K562 (cell line): ENCODE results near the gene PRICKLE3. TPM values are rescaled to one million over a fixed set of nuclear protein-coding genes. Genes with fewer than 3 reads are reported as not detected.

Source experiments
- CEBPZ ChIP-seq: fragments of 150-350 bp; IDR thresholded peaks from 2 replicates; pipeline ENCODE4 v1.6.1; 2014; ENCODE audit warnings: low read depth, mild to moderate bottlenecking, low read length, borderline replicate concordance
- HDAC2 ChIP-seq: fragments of 450-650 bp; IDR thresholded peaks from 2 replicates; pipeline ENCODE4 v1.6.1; 2016; ENCODE audit warnings: mild to moderate bottlenecking
- NONO ChIP-seq, 2 experiments: fragments of 200-400 bp in 1 of 2; fragments of 450-650 bp in 1 of 2; formaldehyde crosslinking in 1 of 2; IDR thresholded peaks; 2 replicates each; pipeline ENCODE4 v1.6.1; 2017; ENCODE audit warnings: low read depth in 2 of 2, mild to moderate bottlenecking in 2 of 2, moderate library complexity in 2 of 2, low read length in 1 of 2
- NR1H2 ChIP-seq: sonication (generic); formaldehyde crosslinking; IDR thresholded peaks from 2 replicates; pipeline ENCODE4 v1.4.0; 2020; ENCODE audit warnings: mild to moderate bottlenecking, missing genetic modification reagents
- RBM39 ChIP-seq: fragments of 200-400 bp; formaldehyde crosslinking; optimal IDR thresholded peaks from 2 replicates; pipeline ENCODE3; 2018; ENCODE audit warnings: low read depth, low read length
- polyA plus RNA-seq, 8 experiments: library from polyadenylated mRNA; depleted of rRNA in 4 of 8; stranded (reverse) in 5 of 8; unstranded in 3 of 8; fragments of >200 nt; fragmentation: Nextera tagmentation in 2 of 8; fragmentation: Illumina TruSeq in 1 of 8; extraction: Ambion mirVana in 2 of 8; extraction: Trizol in 1 of 8; gene quantifications; 2 replicates each; pipeline versions ENCODE4 v1.2.1 to v1.2.3, GENCODE V29; 2011 to 2014; ENCODE audit warnings: inconsistent platforms in 1 of 8, missing spikeins in 1 of 8
- total RNA-seq, 7 experiments: library from RNA; depleted of rRNA in 6 of 7; stranded (reverse); fragments of >200 nt in 6 of 7; fragmentation: Illumina TruSeq in 2 of 7; extraction: Trizol in 2 of 7; gene quantifications; 2 replicates each; pipeline versions ENCODE4 v1.2.1 to v1.2.3, GENCODE V29; 2011 to 2021; ENCODE audit warnings: low replicate concordance in 1 of 7
- TF ChIP-seq, protein P1 (sequence below), 2 experiments: fragments of 450-650 bp in 1 of 2; sonication (generic) in 1 of 2; formaldehyde crosslinking in 1 of 2; IDR thresholded peaks; 2 replicates each; pipeline versions ENCODE4 v1.7.1 to v1.9.0; 2016 to 2022; ENCODE audit warnings: inconsistent platforms in 1 of 2, mild to moderate bottlenecking in 1 of 2, missing genetic modification reagents in 1 of 2
- TF ChIP-seq, protein P2 (sequence below): IDR thresholded peaks from 2 replicates; pipeline ENCODE4 v1.6.1; 2016; ENCODE audit warnings: missing genetic modification characterization, missing compliant biosample characterization
- TF ChIP-seq, protein P3 (sequence below): fragments of 450-650 bp; IDR thresholded peaks from 2 replicates; pipeline ENCODE4 v1.6.1; 2016; ENCODE audit warnings: borderline replicate concordance

PRICKLE3 gene
- total and polyA plus RNA-seq, 9 of the 15 experiments (the other 6 are each of a cell fraction or from before 2014, with no cell fraction given) = 1.1 to 44.3 (median 14.0) TPM

- TF ChIP-seq, protein P1, sequence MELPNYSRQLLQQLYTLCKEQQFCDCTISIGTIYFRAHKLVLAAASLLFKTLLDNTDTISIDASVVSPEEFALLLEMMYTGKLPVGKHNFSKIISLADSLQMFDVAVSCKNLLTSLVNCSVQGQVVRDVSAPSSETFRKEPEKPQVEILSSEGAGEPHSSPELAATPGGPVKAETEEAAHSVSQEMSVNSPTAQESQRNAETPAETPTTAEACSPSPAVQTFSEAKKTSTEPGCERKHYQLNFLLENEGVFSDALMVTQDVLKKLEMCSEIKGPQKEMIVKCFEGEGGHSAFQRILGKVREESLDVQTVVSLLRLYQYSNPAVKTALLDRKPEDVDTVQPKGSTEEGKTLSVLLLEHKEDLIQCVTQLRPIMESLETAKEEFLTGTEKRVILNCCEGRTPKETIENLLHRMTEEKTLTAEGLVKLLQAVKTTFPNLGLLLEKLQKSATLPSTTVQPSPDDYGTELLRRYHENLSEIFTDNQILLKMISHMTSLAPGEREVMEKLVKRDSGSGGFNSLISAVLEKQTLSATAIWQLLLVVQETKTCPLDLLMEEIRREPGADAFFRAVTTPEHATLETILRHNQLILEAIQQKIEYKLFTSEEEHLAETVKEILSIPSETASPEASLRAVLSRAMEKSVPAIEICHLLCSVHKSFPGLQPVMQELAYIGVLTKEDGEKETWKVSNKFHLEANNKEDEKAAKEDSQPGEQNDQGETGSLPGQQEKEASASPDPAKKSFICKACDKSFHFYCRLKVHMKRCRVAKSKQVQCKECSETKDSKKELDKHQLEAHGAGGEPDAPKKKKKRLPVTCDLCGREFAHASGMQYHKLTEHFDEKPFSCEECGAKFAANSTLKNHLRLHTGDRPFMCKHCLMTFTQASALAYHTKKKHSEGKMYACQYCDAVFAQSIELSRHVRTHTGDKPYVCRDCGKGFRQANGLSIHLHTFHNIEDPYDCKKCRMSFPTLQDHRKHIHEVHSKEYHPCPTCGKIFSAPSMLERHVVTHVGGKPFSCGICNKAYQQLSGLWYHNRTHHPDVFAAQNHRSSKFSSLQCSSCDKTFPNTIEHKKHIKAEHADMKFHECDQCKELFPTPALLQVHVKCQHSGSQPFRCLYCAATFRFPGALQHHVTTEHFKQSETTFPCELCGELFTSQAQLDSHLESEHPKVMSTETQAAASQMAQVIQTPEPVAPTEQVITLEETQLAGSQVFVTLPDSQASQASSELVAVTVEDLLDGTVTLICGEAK (IDR thresholded peaks at IDR 0.05) = no peak
- TF ChIP-seq, protein P1 (CRISPR knock-in tag; IDR thresholded peaks at IDR 0.05) = no peak
- TF ChIP-seq, protein P2, sequence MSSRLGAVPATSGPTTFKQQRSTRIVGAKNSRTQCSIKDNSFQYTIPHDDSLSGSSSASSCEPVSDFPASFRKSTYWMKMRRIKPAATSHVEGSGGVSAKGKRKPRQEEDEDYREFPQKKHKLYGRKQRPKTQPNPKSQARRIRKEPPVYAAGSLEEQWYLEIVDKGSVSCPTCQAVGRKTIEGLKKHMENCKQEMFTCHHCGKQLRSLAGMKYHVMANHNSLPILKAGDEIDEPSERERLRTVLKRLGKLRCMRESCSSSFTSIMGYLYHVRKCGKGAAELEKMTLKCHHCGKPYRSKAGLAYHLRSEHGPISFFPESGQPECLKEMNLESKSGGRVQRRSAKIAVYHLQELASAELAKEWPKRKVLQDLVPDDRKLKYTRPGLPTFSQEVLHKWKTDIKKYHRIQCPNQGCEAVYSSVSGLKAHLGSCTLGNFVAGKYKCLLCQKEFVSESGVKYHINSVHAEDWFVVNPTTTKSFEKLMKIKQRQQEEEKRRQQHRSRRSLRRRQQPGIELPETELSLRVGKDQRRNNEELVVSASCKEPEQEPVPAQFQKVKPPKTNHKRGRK (tag) = no peak
- TF ChIP-seq RBM39 (no peak), HDAC2 (no peak), NONO (IDR thresholded peaks at IDR 0.05; ENCODE audit: low read depth in 2 of 2, low read length in 1 of 2) (no peak), NR1H2 (CRISPR knock-in tag) (no peak), CEBPZ (no peak)
- TF ChIP-seq, protein P3, sequence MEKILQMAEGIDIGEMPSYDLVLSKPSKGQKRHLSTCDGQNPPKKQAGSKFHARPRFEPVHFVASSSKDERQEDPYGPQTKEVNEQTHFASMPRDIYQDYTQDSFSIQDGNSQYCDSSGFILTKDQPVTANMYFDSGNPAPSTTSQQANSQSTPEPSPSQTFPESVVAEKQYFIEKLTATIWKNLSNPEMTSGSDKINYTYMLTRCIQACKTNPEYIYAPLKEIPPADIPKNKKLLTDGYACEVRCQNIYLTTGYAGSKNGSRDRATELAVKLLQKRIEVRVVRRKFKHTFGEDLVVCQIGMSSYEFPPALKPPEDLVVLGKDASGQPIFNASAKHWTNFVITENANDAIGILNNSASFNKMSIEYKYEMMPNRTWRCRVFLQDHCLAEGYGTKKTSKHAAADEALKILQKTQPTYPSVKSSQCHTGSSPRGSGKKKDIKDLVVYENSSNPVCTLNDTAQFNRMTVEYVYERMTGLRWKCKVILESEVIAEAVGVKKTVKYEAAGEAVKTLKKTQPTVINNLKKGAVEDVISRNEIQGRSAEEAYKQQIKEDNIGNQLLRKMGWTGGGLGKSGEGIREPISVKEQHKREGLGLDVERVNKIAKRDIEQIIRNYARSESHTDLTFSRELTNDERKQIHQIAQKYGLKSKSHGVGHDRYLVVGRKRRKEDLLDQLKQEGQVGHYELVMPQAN = no peak
- TF ChIP-seq, all 486 proteins: peak for 0
These were observed 17.8 kb upstream of the PRICKLE3 start (continued) for GRCh38 chrX:49204017-49204416.
